Measurements from ENCODE around the gene SMARCA4.

The SMARCA4 gene

GRCh38 chr19:10960314-10961072 is at the start of gene SMARCA4:
Gene SMARCA4 (plus strand): TSS chr19:10961030. CDS start chr19:10984152, 23,122 bp downstream.
- DNase-seq = peak; percentile 88 to 99 (median 94)
- intact Hi-C loops (cut with DNase I) = loop anchor here (1.0 kb wide), 1 partner anchor 32 kb away; the partner anchor contains the start of genes TIMM29 and YIPF2

DNA sequence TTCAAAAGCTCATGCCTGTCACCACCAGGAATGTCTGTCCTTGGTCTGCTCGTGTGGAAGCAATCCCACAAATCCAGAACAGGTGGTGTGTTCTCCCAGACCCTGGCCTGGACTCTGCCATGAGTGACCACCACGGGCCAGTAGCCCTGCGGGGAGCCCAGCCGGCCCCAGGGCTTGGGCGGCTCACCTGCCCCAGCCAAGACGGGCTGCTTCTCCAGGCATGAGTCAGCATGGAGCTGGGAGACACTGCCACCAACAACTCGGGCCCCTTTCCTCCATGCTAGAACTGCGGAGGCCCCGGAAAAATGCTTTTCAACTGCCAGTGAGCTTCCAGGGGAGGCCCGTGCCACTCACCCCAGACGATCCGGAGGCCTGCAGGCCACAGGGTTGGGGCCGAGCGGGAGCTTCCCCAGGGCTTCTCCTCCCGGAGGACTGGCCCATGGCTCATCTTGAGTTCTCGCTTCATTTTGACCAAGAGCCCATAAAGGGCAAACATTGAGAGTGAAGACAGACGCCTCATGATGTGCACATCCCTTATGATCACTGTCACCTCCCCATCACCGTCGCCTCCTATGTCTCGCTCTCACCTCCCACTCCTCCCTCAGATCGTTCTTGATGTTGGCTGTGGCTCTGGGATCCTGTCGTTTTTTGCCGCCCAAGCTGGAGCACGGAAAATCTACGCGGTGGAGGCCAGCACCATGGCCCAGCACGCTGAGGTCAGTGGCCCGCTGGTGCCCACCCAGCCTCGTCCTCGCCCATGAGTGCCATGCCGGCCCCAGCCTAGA is 49.1 kb upstream of the SMARCA4 start:
- intact Hi-C loops (cut with DNase I) = no loop called here

DNA sequence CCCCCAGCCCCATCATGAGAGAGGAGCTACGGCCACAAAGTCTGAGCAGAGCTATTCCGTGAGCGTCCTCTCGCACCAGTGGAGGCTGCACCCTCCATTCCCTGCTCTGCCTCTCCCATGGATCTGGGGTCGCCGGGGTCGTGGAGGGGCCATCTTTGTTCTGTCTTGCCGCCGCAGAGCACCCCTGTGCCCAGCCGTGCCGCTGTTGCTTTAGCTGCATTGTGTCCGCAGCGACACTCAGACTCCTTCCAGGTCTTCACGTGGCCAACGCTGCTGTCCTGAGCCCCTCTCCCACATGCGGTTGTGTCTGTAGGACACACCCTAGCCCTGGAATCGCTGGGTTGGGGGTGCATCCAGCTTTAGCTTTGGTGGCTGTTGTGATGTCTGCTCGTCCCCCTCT is 48.2 kb upstream of the SMARCA4 start:
- DNase-seq = peak in 1 of 10 donors; percentile 69
- intact Hi-C loops (cut with DNase I) = no loop called here

More for the DNA sequence above, 49.1 kb upstream of the SMARCA4 start:
- peak in 1 of 10 donors; percentile 83 for DNase-seq

- DNase-seq = no peak
- intact Hi-C loops (cut with DNase I) = no loop called here
Observed at GRCh38 chr19:10913716-10914340, 47.0 kb upstream of the SMARCA4 start.

GRCh38 chr19:10915130-10916091 is 45.4 kb upstream of the SMARCA4 start:
- intact Hi-C loops (cut with DNase I) = no loop called here
- DNase-seq = no peak

DNA sequence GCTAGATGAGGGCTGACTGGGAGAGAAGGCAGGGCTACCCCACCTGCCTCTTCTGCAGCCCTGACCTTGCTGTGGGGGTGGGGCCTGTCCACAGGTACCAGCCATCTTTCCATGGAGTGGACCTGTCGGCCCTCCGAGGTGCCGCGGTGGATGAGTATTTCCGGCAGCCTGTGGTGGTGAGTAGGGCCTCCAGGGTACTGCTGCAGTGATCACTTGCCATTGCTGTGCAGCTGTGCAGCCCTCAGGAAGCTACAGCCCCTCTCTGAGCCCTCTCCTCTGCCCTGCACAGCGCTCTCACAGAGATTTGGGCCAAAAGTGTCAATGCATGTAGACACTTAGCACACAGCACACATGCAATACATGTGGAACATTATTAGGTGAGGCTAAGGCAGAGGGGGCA is 44.2 kb upstream of the SMARCA4 start:
- intact Hi-C loops (cut with DNase I) = no loop called here
- DNase-seq = no peak

GRCh38 chr19:10918359-10918758 is 42.5 kb upstream of the SMARCA4 start:
- DNase-seq = no peak
- intact Hi-C loops (cut with DNase I) = no loop called here

GRCh38 chr19:10919352-10920287 is 41.2 kb upstream of the SMARCA4 start:
- DNase-seq = peak in 1 of 10 donors; percentile 80
- intact Hi-C loops (cut with DNase I) = no loop called here

GRCh38 chr19:10920288-10920655 is 40.6 kb upstream of the SMARCA4 start:
- intact Hi-C loops (cut with DNase I) = no loop called here
- DNase-seq = no peak

GRCh38 chr19:10920781-10921180 is 40.0 kb upstream of the SMARCA4 start:
- no peak for DNase-seq
- intact Hi-C loops (cut with DNase I) = no loop called here

DNA sequence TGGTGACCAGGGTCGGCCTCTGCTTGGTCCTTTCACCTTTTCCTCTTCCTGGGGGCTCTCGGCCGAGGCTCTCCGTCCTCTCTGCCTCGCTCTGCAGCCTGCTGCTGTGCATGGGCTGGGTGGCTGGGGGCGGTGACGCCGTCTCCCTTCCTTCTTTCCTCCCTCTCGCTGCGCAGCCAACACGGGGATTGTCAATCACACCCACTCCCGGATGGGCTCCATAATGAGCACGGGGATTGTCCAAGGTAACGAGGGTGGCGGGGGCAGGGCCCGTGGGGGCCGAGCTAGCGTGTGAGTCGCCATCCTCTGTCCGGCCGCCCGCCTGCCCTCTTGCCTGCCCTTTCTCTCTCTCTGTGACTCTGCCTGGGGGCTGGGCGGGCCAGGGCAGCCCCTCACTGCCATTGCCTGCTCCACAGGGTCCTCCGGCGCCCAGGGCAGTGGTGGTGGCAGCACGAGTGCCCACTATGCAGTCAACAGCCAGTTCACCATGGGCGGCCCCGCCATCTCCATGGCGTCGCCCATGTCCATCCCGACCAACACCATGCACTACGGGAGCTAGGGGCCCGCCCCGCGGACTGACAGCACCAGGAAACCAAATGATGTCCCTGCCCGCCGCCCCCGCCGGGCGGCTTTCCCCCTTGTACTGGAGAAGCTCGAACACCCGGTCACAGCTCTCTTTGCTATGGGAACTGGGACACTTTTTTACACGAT is 39.5 kb upstream of the SMARCA4 start:
- DNase-seq = peak in 5 of 10 donors; percentile 47 to 94 (median 87)
- intact Hi-C loops (cut with DNase I) = no loop called here

DNA sequence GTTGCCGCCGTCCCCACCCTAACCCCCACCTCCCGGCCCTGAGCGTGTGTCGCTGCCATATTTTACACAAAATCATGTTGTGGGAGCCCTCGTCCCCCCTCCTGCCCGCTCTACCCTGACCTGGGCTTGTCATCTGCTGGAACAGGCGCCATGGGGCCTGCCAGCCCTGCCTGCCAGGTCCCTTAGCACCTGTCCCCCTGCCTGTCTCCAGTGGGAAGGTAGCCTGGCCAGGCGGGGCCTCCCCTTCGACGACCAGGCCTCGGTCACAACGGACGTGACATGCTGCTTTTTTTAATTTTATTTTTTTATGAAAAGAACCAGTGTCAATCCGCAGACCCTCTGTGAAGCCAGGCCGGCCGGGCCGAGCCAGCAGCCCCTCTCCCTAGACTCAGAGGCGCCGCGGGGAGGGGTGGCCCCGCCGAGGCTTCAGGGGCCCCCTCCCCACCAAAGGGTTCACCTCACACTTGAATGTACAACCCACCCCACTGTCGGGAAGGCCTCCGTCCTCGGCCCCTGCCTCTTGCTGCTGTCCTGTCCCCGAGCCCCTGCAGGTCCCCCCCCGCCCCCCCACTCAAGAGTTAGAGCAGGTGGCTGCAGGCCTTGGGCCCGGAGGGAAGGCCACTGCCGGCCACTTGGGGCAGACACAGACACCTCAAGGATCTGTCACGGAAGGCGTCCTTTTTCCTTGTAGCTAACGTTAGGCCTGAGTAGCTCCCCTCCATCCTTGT is 38.8 kb upstream of the SMARCA4 start:
- no peak for DNase-seq
- intact Hi-C loops (cut with DNase I) = no loop called here

DNA sequence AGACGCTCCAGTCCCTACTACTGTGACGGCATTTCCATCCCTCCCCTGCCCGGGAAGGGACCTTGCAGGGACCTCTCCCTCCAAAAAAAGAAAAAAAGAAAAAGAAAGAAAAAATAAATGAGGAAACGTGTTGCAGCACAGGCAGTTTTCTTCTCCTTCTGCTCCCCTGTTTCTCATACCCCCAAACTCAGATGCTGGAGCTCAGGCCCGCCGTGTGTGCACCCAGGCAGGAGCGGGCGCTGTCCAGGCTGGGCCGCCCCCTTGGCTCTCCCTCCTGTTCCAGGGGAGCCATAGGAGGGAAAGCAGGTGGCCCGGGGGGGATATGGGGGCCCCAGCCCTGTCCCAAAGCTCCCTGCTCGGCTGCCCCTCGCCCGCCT is 38.2 kb upstream of the SMARCA4 start:
- intact Hi-C loops (cut with DNase I) = no loop called here

GRCh38 chr19:10923260-10924112 is 37.3 kb upstream of the SMARCA4 start:
- intact Hi-C loops (cut with DNase I) = no loop called here
- DNase-seq = peak in 1 of 10 donors; percentile 78

More for the DNA sequence above, 38.2 kb upstream of the SMARCA4 start:
- peak in 1 of 10 donors; percentile 72 for DNase-seq

- no peak for DNase-seq
- intact Hi-C loops (cut with DNase I) = no loop called here
Observed at GRCh38 chr19:10924597-10924996, 36.2 kb upstream of the SMARCA4 start.

- DNase-seq = peak in 1 of 10 donors; percentile 54
Observed at GRCh38 chr19:10927730-10928562, 32.9 kb upstream of the SMARCA4 start.

More at GRCh38 chr19:10927730-10928562, 32.9 kb upstream of the SMARCA4 start:
- intact Hi-C loops (cut with DNase I) = loop anchor here (1.0 to 5.0 kb wide), 2 partner anchors 32 to 56 kb away; partner anchors contain the start of gene CARM1
